Measurements from ENCODE around the gene FZD8. TPM values are rescaled to one million over a fixed set of nuclear protein-coding genes. Genes with fewer than 3 reads are reported as not detected.

Gene FZD8
- total and polyA plus RNA-seq, 2 experiments from 2014 or later: 0.47 to 8.7 TPM

DNA sequence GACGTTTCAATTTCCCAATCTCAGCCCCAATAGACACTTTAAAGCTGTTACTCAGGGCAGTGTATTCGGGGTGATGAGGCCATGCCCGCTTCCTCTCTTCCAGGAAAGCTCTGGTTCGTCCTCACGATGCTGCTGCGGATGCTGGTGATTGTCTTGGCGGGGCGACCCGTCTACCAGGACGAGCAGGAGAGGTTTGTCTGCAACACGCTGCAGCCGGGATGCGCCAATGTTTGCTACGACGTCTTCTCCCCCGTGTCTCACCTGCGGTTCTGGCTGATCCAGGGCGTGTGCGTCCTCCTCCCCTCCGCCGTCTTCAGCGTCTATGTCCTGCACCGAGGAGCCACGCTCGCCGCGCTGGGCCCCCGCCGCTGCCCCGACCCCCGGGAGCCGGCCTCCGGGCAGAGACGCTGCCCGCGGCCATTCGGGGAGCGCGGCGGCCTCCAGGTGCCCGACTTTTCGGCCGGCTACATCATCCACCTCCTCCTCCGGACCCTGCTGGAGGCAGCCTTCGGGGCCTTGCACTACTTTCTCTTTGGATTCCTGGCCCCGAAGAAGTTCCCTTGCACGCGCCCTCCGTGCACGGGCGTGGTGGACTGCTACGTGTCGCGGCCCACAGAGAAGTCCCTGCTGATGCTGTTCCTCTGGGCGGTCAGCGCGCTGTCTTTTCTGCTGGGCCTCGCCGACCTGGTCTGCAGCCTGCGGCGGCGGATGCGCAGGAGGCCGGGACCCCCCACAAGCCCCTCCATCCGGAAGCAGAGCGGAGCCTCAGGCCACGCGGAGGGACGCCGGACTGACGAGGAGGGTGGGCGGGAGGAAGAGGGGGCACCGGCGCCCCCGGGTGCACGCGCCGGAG, 34.4 kb downstream of the FZD8 start (continued):
- TF ChIP-seq REST (IDR thresholded peaks at IDR 0.05; ENCODE audit: unreplicated experiment) (no peak), ZNF331 (CRISPR knock-in tag; IDR thresholded peaks at IDR 0.05; ENCODE audit: low read depth) (no peak), STAT1 (IDR thresholded peaks at IDR 0.05; ENCODE audit: unreplicated experiment) (no peak), EZH2phosphoT487 (IDR thresholded peaks at IDR 0.05; ENCODE audit: unreplicated experiment) (no peak), EZH2 (IDR thresholded peaks at IDR 0.05; ENCODE audit: low read depth, unreplicated experiment) (no peak)
- TF ChIP-seq, protein P1, sequence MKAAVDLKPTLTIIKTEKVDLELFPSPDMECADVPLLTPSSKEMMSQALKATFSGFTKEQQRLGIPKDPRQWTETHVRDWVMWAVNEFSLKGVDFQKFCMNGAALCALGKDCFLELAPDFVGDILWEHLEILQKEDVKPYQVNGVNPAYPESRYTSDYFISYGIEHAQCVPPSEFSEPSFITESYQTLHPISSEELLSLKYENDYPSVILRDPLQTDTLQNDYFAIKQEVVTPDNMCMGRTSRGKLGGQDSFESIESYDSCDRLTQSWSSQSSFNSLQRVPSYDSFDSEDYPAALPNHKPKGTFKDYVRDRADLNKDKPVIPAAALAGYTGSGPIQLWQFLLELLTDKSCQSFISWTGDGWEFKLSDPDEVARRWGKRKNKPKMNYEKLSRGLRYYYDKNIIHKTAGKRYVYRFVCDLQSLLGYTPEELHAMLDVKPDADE (IDR thresholded peaks at IDR 0.05): no peak

DNA sequence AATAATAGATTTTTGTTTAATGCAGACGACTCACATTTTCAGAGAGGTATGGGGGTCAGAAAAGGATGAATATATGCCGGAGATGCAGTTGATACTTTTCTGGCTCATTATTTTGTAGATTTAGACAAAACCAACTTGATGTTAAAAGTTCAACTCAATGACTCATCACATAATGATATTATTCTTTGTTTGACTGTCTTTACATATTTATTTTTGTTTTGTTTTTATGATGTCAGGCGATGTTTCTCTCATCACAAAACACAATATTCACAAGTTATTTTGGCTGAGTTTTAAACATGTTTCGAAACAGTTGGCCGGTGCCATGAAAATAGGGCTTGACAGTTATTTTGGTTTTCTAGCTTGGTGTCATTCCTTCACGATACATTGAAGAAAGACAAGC, 35.7 kb downstream of the FZD8 start:
- H3K9me2 ChIP-seq (ENCODE audit: insufficient read depth): no peaks in the 10 kb centered on the region
- no peaks in the 10 kb centered on the region for H4K20me1 ChIP-seq (replicated peaks; ENCODE audit: insufficient read depth)
- no peaks in the 10 kb centered on the region for H3K4me1 ChIP-seq (ENCODE audit: insufficient read depth)
- no peak for TF ChIP-seq CREB1 (CRISPR knock-in tag; IDR thresholded peaks at IDR 0.05; ENCODE audit: low read depth)
- TF ChIP-seq JUNB (IDR thresholded peaks at IDR 0.05; ENCODE audit: unreplicated experiment): no peak
- no peak for TF ChIP-seq STAT1 (IDR thresholded peaks at IDR 0.05; ENCODE audit: unreplicated experiment)
- TF ChIP-seq, protein P2, sequence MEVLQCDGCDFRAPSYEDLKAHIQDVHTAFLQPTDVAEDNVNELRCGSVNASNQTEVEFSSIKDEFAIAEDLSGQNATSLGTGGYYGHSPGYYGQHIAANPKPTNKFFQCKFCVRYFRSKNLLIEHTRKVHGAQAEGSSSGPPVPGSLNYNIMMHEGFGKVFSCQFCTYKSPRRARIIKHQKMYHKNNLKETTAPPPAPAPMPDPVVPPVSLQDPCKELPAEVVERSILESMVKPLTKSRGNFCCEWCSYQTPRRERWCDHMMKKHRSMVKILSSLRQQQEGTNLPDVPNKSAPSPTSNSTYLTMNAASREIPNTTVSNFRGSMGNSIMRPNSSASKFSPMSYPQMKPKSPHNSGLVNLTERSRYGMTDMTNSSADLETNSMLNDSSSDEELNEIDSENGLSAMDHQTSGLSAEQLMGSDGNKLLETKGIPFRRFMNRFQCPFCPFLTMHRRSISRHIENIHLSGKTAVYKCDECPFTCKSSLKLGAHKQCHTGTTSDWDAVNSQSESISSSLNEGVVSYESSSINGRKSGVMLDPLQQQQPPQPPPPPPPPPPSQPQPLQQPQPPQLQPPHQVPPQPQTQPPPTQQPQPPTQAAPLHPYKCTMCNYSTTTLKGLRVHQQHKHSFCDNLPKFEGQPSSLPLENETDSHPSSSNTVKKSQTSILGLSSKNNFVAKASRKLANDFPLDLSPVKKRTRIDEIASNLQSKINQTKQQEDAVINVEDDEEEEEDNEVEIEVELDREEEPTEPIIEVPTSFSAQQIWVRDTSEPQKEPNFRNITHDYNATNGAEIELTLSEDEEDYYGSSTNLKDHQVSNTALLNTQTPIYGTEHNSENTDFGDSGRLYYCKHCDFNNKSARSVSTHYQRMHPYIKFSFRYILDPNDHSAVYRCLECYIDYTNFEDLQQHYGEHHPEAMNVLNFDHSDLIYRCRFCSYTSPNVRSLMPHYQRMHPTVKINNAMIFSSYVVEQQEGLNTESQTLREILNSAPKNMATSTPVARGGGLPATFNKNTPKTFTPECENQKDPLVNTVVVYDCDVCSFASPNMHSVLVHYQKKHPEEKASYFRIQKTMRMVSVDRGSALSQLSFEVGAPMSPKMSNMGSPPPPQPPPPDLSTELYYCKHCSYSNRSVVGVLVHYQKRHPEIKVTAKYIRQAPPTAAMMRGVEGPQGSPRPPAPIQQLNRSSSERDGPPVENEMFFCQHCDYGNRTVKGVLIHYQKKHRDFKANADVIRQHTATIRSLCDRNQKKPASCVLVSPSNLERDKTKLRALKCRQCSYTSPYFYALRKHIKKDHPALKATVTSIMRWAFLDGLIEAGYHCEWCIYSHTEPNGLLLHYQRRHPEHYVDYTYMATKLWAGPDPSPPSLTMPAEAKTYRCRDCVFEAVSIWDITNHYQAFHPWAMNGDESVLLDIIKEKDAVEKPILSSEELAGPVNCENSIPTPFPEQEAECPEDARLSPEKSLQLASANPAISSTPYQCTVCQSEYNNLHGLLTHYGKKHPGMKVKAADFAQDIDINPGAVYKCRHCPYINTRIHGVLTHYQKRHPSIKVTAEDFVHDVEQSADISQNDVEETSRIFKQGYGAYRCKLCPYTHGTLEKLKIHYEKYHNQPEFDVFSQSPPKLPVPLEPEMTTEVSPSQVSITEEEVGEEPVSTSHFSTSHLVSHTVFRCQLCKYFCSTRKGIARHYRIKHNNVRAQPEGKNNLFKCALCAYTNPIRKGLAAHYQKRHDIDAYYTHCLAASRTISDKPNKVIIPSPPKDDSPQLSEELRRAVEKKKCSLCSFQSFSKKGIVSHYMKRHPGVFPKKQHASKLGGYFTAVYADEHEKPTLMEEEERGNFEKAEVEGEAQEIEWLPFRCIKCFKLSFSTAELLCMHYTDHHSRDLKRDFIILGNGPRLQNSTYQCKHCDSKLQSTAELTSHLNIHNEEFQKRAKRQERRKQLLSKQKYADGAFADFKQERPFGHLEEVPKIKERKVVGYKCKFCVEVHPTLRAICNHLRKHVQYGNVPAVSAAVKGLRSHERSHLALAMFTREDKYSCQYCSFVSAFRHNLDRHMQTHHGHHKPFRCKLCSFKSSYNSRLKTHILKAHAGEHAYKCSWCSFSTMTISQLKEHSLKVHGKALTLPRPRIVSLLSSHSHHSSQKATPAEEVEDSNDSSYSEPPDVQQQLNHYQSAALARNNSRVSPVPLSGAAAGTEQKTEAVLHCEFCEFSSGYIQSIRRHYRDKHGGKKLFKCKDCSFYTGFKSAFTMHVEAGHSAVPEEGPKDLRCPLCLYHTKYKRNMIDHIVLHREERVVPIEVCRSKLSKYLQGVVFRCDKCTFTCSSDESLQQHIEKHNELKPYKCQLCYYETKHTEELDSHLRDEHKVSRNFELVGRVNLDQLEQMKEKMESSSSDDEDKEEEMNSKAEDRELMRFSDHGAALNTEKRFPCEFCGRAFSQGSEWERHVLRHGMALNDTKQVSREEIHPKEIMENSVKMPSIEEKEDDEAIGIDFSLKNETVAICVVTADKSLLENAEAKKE (CRISPR knock-in tag; IDR thresholded peaks at IDR 0.05): no peak
- H3K36me3 Mint-ChIP-seq (ENCODE audit: low read depth): peaks cover 18% of the 10 kb centered on the region
- H3K4me3 ChIP-seq: no peak overlapping the region
- H3K27ac ChIP-seq (ENCODE audit: low read depth): no peak overlapping the region
- ATAC-seq (no peak), DNase-seq (ENCODE audit: low spot score) (no peak)
- H3K27ac Mint-ChIP-seq: no peak overlapping the region
- peaks cover 31% of the 10 kb centered on the region for H3K27me3 ChIP-seq (ENCODE audit: insufficient read depth)
- H3F3A ChIP-seq (replicated peaks; ENCODE audit: low read depth): no peaks in the 10 kb centered on the region
- H3K4me3 Mint-ChIP-seq: no peak overlapping the region
- H3K4me1 Mint-ChIP-seq: no peaks in the 10 kb centered on the region
- H3K4me2 ChIP-seq: no peak overlapping the region
- H3K27me3 Mint-ChIP-seq (ENCODE audit: insufficient read depth, low read depth, poor library complexity): peaks cover 6% of the 10 kb centered on the region
- peaks cover 28% of the 10 kb centered on the region for H3K9me3 Mint-ChIP-seq
- H3K79me2 ChIP-seq (replicated peaks; ENCODE audit: insufficient read depth): no peaks in the 10 kb centered on the region
- no peaks in the 10 kb centered on the region for H3K36me3 ChIP-seq (ENCODE audit: insufficient read depth)
- H2AFZ ChIP-seq: no peak overlapping the region

Data from GM23338 (cell line).